GM19372 (cell line): ENCODE results near the gene KPNA2.
"Not testable (repeated sequence)": the region's sequence is repeated elsewhere in the genome, so short reads cannot be mapped to it uniquely, and the experiment has no call there.

Source experiments
- ATAC-seq: cut with Tn5 transposase; IDR thresholded peaks from one replicate; pipeline ENCODE4 v1.9.1; 2021; ENCODE audit warnings: mild to moderate bottlenecking, low read depth, moderate library complexity; ENCODE audit not compliant: unreplicated experiment

KPNA2 gene

DNA sequence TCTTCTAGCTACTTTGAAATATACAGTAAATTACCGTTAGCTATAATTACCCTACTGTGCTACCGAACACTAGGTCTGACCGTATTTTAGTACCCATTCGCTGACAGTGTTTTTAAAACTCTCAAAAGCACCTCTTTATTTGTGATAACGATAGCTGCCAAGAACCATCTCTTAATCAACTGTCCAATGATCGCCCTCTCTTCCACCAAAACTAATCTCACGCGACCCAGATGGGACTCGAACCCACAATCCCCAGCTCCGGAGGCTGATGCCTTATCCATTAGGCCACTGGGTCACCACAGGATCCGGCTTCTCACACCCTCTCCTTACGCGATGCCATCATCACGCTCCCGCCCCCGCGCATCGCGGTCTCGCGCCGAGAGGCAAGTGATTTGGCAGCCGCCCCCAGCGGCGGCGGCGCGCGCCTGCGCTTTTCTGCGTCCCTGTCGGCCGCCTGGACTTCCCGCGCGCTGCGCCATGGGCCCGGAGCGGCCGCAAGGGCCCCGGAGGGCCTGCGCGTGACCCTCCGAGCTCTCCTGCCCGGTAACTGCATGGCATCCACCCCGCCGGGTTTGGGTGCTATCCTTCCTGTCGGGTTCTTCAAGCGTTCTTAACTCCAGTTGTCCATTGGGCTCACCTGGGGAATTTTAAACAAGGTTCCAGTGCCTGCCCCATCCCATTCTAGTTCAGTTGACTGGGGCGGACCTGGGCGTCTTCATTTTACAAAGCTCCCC lies 15.7 kb upstream of the KPNA2 start:
- ATAC-seq = peak; percentile 94

DNA sequence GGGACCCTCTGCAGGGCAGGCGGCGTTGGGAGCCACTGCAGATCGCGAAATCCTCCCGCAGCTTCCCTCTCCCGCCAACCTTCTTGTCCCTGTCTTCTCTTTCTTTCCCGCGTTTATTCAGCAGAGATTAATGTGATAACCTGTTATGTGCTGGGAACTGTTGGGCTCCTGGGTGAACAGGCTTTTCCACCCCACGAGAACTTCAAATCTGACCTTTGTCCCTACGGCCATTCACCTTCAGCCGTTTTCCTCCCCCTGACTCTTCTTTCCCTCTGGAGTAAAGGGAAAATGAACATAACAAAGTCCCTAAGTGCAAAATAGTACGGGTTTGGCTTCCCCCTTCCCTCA lies 15.2 kb upstream of the KPNA2 start:
- peak; percentile 8 for ATAC-seq

DNA sequence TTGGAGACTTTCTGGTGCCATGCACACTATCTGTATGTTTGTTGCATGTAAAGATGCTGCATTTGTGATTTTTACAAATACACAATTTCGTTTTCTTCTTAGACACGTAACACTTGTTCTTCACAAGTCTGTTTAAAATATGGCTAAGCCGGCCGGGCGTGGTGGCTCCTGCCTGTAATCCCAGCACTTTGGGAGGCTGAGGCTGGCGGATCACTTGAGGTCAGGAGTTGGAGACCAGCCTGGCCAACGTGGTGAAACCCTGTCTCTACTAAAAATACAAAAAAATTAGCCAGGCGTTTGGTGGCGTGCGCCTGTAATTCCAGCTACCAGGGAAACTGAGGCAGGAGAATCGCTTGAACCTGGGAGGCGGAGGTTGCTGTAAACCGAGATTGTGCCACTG lies 14.7 kb upstream of the KPNA2 start:
- ATAC-seq = not testable (repeated sequence)

DNA sequence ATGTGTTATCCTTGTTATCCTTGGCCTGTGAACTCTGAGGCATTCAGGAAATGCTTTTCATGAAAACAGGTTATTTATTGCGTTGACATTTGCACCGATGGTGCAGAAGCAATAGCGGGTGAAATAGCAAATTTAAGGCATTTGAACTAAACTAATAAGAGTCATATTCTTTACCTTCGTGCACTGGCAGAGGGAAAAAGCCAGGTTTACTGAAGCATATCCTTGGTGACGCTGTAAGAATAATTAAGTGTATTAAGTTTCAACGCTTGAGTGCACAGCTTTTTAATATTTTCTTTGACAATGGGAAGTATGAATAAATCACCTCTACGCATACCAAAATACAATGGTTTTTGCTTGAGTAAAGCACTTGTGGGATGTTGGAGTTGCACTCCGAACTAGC lies 13.6 kb upstream of the KPNA2 start:
- ATAC-seq = no peak

GRCh38 chr17:68022547-68022946 lies 13.0 kb upstream of the KPNA2 start:
- ATAC-seq = not testable (repeated sequence)

- ATAC-seq = no peak
Observed at GRCh38 chr17:68029512-68030215, 5.9 kb upstream of the KPNA2 start.

DNA sequence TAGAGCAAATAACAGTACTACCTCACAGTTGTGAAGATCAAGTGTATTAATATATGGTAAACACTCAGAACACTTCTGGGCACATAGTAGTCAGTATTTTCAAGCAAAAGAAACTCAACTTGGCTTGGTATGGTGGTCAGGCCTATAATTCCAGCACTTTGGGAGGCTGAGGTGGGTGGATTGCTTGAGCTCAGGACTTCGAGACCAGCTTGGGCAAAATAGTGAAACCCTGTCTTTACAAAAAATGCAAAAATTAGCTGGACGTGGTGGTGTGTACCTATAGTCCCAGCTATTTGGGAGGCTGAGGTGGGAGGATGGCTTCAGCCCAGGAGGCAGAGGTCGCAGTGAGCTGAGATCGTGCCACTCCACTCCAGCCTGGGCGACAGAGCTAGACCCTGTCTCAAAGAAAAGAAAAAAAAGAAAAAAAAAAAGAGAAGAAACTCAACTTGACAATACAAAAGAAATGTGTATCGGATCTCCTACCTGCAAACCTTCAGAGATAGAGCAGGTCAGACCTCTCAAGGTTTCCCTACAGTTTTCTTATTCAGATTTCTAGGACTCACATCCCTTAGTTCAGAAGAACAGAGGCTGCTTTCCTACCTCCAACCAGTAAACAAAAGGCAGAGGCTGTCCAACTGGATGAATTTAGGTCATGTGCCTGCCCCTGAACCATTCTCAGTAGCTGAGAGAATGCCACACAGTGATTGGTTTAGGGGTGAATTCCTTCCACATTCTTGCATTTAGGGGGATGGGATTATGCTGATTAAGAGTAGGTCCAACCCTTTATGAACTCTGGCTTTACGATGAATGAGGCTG lies 1.7 kb upstream of the KPNA2 start:
- no peak for ATAC-seq

DNA sequence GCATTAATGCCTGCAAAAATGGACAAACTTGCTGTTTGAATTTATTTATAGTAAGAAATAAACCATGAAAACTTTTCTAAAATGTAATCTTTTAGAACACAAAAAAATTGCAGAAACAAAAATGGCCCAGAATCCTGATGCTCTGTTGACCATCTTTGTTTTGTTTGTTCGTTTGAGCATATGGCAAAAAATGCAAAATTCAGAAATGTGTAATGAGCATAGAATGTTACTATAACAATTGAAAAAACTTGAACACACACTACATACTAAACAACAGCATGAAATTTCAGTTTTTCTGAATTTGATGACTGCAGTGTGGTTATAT lies 1.1 kb upstream of the KPNA2 start:
- ATAC-seq = no peak

- peak; percentile 84 for ATAC-seq
Observed at GRCh38 chr17:68035131-68035522, 408 bp upstream of the KPNA2 start.

DNA sequence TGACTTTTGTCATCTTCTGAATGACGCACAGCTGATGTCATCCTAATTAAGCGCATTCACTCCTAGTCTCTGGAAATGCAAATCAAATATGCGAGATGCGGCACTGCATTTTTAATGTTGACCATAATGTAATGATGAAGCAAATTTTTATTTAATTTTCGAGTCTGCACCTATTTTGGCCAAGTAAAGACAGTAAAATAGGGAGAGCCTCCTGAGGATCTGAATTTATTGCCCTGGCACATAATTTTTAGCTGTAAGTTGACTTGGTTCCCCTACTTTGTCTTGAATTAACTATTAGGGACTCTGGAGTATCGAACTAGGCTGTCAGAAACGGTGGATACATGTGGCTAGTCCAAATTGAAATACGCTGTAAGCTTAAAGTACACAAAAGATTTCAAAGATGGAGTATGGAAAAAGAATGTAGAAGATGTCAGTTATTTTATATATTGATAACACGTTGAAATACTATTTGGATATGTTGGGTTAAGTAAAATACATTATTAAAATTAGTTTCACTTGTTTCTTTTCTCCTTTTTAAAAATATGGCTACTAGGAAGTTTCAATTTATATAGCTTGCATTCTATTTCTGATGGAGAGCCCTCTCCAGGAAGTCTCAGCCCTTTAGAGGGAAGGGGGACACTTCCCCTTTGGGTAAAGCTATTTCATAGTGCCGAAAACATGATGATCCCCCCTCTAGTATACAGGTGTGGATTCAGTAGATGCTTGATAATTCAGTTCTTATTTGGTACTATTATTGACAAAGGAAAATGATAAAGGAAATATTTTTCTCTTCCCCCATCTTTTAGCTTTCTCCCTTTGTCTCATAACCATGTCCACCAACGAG lies 991 bp downstream of the KPNA2 start:
- ATAC-seq = no peak

GRCh38 chr17:68047153-68047846 lies 11.8 kb downstream of the KPNA2 start:
- no peak for ATAC-seq

GRCh38 chr17:68047890-68048542 lies 12.5 kb downstream of the KPNA2 start:
- ATAC-seq = not testable (repeated sequence)

- ATAC-seq = no peak
Observed at GRCh38 chr17:68048996-68049395, 13.5 kb downstream of the KPNA2 start.

GRCh38 chr17:68049812-68050437 lies 14.4 kb downstream of the KPNA2 start:
- ATAC-seq = not testable (repeated sequence)

DNA sequence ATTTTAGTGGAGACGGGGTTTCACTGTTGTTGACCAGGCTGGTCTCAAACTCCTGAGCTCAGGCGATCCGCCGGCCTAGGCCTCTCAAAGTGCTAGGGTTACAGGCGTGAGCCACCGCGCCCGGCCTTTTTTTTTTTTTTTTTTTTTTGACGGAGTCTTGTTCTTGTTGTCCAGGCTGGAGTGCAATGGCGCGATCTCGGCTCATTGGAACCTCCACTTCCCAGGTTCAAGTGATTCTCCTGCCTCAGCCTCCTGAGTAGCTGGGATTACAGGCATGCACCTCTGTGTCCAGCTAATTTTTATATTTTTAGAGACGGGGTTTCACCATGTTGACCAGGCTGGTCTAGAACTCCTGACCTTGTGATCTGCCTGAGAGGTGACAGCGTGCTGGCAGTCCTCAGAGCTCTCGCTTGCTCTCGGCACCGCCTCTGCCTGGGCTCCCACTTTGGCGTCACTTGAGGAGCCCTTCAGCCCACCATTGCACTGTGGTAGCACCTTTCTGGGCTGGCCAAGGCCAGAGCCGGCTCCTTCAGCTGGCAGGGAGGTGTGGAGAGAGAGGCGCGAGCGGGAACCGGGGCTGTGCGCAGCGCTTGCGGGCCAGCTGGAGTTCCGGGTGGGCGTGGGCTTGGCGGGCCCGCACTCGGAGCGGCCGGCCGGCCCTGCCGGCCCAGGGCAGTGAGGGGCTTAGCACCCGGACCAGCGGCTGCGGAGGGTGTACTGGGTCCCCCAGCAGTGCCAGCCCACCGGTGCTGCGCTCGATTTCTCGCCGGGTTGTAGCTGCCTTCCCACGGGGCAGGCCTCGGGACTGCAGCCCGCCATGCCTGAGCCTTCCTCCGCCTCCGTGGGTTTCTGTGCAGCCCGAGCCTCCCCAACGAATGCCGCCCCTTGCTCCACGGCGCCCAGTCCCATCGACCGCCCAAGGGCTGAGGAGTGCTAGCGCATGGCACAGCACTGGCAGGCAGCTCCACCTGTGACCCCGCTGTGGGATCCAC lies 16.1 kb downstream of the KPNA2 start:
- not testable (repeated sequence) for ATAC-seq

- no peak for ATAC-seq
Observed at GRCh38 chr17:68052810-68053209, 17.3 kb downstream of the KPNA2 start.

DNA sequence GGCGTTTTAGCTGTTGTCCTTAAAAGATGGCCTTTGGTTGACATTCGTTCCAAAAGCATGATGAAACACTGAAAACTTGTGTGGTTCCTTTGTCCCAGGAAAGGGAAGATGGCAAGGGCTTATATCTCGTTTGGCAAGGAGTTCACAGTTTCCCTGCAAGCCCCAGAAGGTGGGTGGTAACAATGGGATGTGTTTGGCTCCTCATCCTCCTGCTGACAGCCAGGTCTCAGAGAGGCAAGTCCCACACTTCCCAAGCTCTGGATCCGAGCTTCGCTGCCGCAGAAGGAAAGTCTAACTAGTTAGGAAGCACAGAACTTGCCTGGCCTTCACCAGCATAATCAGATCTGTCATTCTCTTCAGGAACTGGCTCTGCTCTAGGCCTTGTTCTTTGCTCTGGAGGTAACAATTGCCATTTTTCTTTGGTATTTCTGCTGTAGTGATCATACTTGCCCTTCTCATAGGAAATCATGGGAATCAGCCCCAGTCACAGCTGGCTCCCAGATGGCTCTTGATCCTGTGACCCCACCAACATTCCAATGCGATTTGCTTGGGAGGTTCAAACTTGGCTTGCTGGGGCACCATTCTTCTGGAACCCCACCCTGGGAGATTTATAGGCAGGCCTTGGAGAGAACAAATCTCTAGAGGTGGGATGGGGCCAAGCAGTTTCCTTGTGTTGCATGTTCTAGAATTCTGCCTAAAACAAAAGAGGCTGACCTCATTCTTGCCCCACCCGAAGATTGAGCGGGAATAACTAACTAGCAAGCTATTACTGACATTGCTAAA lies 17.9 kb downstream of the KPNA2 start:
- no peak for ATAC-seq
